ENCODE data around the gene GKN2. TPM values are rescaled to one million over a fixed set of nuclear protein-coding genes. Genes with fewer than 3 reads are reported as not detected.

The GKN2 gene
- polyA plus RNA-seq, 1 of the 3 experiments (the other 2 are of a cell fraction), result not detected

DNA sequence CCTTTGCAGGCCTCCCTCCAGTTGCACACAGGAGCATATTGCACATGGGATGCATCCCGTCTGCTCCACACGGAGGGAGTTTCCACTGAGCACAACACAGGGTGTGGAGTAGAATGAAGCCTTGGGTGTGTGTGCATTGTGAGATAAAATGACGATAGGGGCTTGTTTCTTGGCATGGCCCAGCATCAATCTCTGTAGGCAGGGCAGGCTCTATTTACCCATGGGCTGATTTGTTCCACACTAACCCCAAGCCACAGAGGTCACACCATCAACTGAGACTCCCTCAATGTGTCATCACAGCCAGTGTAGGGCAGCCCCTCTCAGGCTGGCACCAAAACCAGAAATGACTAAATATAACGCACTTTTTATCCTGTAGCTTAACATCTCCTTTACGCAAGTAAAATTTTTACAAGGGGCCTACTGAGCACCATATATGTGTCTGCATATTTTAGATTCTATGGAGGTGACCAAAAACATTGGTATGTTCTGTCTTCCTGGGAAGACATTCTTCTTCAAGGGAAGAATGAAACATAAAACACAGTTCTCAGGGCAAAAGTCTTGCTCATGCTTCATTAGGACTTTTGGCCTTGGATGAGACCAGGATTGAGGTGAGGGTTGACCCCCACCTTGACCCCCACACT lies 19.0 kb upstream of the GKN2 start:
- no peak overlapping the region for H3K4me3 ChIP-seq (ENCODE audit: low read depth in 2 of 2, low read length in 1 of 2)
- TF ChIP-seq TAF1 (IDR thresholded peaks at IDR 0.05; ENCODE audit: borderline replicate concordance, low read depth, low read length), result no peak
- TF ChIP-seq FOXM1 (IDR thresholded peaks at IDR 0.05; ENCODE audit: low read depth), result no peak
- no peak for TF ChIP-seq EZH2phosphoT487 (IDR thresholded peaks at IDR 0.05; ENCODE audit: borderline replicate concordance, low read depth)
- no peak for TF ChIP-seq RFX5 (IDR thresholded peaks at IDR 0.05; ENCODE audit: low read length)
- peak; percentile 41; the same call in 1 of the 2 replicates for TF ChIP-seq FOSL2 (IDR thresholded peaks at IDR 0.05; ENCODE audit: borderline replicate concordance, low read depth)
- no peak for TF ChIP-seq ELF1 (IDR thresholded peaks at IDR 0.05)
- TF ChIP-seq MXI1 (IDR thresholded peaks at IDR 0.05; ENCODE audit: low read depth, low read length), result no peak
- no peak for TF ChIP-seq GATA2 (CRISPR knock-in tag; IDR thresholded peaks at IDR 0.05)
- peak; percentile 70 for TF ChIP-seq JUND (IDR thresholded peaks at IDR 0.05)
- peak; percentile 72 for TF ChIP-seq NFIC (IDR thresholded peaks at IDR 0.05; ENCODE audit: borderline replicate concordance)
- TF ChIP-seq, protein P1, sequence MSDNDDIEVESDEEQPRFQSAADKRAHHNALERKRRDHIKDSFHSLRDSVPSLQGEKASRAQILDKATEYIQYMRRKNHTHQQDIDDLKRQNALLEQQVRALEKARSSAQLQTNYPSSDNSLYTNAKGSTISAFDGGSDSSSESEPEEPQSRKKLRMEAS (IDR thresholded peaks at IDR 0.05; ENCODE audit: low read depth), result 0 out of 2 replicates have a peak, but pooled peaks have one; percentile 8
- TF ChIP-seq EP300 (IDR thresholded peaks at IDR 0.05; ENCODE audit: borderline replicate concordance in 1 of 2, low read depth in 1 of 2, low read length in 1 of 2), result peak in 1 of 2 experiments; percentile 62; a peak in 1 of 4 replicates
- TF ChIP-seq, protein P2, sequence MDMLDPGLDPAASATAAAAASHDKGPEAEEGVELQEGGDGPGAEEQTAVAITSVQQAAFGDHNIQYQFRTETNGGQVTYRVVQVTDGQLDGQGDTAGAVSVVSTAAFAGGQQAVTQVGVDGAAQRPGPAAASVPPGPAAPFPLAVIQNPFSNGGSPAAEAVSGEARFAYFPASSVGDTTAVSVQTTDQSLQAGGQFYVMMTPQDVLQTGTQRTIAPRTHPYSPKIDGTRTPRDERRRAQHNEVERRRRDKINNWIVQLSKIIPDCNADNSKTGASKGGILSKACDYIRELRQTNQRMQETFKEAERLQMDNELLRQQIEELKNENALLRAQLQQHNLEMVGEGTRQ (IDR thresholded peaks at IDR 0.05; ENCODE audit: borderline replicate concordance, low read depth, low read length), result no peak
- no peak for TF ChIP-seq RAD21 (IDR thresholded peaks at IDR 0.05; ENCODE audit: low read length)
- TF ChIP-seq, protein P3, sequence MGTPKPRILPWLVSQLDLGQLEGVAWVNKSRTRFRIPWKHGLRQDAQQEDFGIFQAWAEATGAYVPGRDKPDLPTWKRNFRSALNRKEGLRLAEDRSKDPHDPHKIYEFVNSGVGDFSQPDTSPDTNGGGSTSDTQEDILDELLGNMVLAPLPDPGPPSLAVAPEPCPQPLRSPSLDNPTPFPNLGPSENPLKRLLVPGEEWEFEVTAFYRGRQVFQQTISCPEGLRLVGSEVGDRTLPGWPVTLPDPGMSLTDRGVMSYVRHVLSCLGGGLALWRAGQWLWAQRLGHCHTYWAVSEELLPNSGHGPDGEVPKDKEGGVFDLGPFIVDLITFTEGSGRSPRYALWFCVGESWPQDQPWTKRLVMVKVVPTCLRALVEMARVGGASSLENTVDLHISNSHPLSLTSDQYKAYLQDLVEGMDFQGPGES (IDR thresholded peaks at IDR 0.05; ENCODE audit: low read depth, low read length), result no peak
- TF ChIP-seq, protein P4, sequence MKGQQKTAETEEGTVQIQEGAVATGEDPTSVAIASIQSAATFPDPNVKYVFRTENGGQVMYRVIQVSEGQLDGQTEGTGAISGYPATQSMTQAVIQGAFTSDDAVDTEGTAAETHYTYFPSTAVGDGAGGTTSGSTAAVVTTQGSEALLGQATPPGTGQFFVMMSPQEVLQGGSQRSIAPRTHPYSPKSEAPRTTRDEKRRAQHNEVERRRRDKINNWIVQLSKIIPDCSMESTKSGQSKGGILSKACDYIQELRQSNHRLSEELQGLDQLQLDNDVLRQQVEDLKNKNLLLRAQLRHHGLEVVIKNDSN (IDR thresholded peaks at IDR 0.05; ENCODE audit: borderline replicate concordance, low read depth), result no peak
- TF ChIP-seq, protein P5, sequence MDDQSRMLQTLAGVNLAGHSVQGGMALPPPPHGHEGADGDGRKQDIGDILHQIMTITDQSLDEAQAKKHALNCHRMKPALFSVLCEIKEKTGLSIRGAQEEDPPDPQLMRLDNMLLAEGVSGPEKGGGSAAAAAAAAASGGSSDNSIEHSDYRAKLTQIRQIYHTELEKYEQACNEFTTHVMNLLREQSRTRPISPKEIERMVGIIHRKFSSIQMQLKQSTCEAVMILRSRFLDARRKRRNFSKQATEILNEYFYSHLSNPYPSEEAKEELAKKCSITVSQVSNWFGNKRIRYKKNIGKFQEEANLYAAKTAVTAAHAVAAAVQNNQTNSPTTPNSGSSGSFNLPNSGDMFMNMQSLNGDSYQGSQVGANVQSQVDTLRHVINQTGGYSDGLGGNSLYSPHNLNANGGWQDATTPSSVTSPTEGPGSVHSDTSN (IDR thresholded peaks at IDR 0.05), result 0 out of 2 replicates have a peak, but pooled peaks have one; percentile 37
- TF ChIP-seq, protein P6, sequence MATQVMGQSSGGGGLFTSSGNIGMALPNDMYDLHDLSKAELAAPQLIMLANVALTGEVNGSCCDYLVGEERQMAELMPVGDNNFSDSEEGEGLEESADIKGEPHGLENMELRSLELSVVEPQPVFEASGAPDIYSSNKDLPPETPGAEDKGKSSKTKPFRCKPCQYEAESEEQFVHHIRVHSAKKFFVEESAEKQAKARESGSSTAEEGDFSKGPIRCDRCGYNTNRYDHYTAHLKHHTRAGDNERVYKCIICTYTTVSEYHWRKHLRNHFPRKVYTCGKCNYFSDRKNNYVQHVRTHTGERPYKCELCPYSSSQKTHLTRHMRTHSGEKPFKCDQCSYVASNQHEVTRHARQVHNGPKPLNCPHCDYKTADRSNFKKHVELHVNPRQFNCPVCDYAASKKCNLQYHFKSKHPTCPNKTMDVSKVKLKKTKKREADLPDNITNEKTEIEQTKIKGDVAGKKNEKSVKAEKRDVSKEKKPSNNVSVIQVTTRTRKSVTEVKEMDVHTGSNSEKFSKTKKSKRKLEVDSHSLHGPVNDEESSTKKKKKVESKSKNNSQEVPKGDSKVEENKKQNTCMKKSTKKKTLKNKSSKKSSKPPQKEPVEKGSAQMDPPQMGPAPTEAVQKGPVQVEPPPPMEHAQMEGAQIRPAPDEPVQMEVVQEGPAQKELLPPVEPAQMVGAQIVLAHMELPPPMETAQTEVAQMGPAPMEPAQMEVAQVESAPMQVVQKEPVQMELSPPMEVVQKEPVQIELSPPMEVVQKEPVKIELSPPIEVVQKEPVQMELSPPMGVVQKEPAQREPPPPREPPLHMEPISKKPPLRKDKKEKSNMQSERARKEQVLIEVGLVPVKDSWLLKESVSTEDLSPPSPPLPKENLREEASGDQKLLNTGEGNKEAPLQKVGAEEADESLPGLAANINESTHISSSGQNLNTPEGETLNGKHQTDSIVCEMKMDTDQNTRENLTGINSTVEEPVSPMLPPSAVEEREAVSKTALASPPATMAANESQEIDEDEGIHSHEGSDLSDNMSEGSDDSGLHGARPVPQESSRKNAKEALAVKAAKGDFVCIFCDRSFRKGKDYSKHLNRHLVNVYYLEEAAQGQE (IDR thresholded peaks at IDR 0.05; ENCODE audit: low read depth, low read length), result no peak
- no peak for TF ChIP-seq NRF1 (IDR thresholded peaks at IDR 0.05; ENCODE audit: low read depth, low read length)
- TF ChIP-seq YY1 (IDR thresholded peaks at IDR 0.05; ENCODE audit: low read depth), result peak; percentile 48; the same call in 1 of the 2 replicates
- peak; percentile 66 for TF ChIP-seq TEAD4 (IDR thresholded peaks at IDR 0.05; ENCODE audit: borderline replicate concordance, insufficient read depth)
- peak; percentile 75 for TF ChIP-seq RXRA (IDR thresholded peaks at IDR 0.05; ENCODE audit: borderline replicate concordance, low read depth)
- TF ChIP-seq GABPA (IDR thresholded peaks at IDR 0.05; ENCODE audit: low read depth), result no peak
- no peak for TF ChIP-seq RCOR1 (IDR thresholded peaks at IDR 0.05; ENCODE audit: low read length)

More for the DNA sequence above, 19.0 kb upstream of the GKN2 start:
- H3F3A ChIP-seq (replicated peaks; ENCODE audit: insufficient read depth), result peaks cover 29% of the 10 kb centered on the region
- no peaks in the 10 kb centered on the region for H3K9me3 ChIP-seq
- peak overlapping the region; percentile 53 to 91; a peak in 3 of 4 replicates for H3K27ac ChIP-seq (ENCODE audit: low read depth in 2 of 2, low read length in 1 of 2)
- peaks cover 2 to 25% of the 10 kb centered on the region in 2 experiments; a peak in 3 of 4 replicates for H3K4me1 ChIP-seq (ENCODE audit: control insufficient read depth in 1 of 2, insufficient read depth in 2 of 2, low read depth in 1 of 2, low read length in 1 of 2)
- DNase-seq, result no peak
- H3K9me2 ChIP-seq, result no peaks in the 10 kb centered on the region
- ChIA-PET CTCF (no interaction called here), POLR2A (no interaction called here)
- no peaks in the 10 kb centered on the region for H3K36me3 ChIP-seq (replicated peaks in 1 of 2; ENCODE audit: control insufficient read depth in 1 of 2, insufficient read depth in 2 of 2, low read length in 1 of 2)
- 19% methylated on average over 5 of the region's 5 CpGs for WGBS (ENCODE audit: low lambda C conversion rate)
- no peaks in the 10 kb centered on the region for H3K79me2 ChIP-seq (ENCODE audit: insufficient read depth)
- no peaks in the 10 kb centered on the region for H3K27me3 ChIP-seq (ENCODE audit: insufficient read depth)
- peak overlapping the region; percentile 50; the same call in 1 of the 2 replicates for H3K9ac ChIP-seq
- H2AFZ ChIP-seq (ENCODE audit: low read depth), result peak overlapping the region; percentile 47; the same call in 1 of the 2 replicates
- peak overlapping the region; percentile 3; the same call in 1 of the 2 replicates for H3K4me2 ChIP-seq
- H4K20me1 ChIP-seq (ENCODE audit: insufficient read depth), result no peaks in the 10 kb centered on the region
